ENCODE results near the gene INF2.
"Not testable (repeated sequence)": the region's sequence is repeated elsewhere in the genome, so short reads cannot be mapped to it uniquely, and the experiment has no call there.

INF2 gene

GRCh38 chr14:104735830-104736642 lies 46.6 kb downstream of the INF2 start:
- no peak for DNase-seq (ENCODE audit: low spot score)

GRCh38 chr14:104738375-104739019 lies 49.1 kb downstream of the INF2 start:
- no peak for DNase-seq (ENCODE audit: low spot score)

- DNase-seq (ENCODE audit: low spot score) = no peak
Measured at GRCh38 chr14:104739026-104739425, 49.6 kb downstream of the INF2 start.

- no peak for DNase-seq (ENCODE audit: low spot score)
Measured at GRCh38 chr14:104739546-104740516, 50.4 kb downstream of the INF2 start.

GRCh38 chr14:104741108-104741802 lies 51.8 kb downstream of the INF2 start:
- DNase-seq (ENCODE audit: low spot score) = no peak

- no peak for DNase-seq (ENCODE audit: low spot score)
Measured at GRCh38 chr14:104741803-104742251, 52.4 kb downstream of the INF2 start.

GRCh38 chr14:104742586-104743455 lies 53.4 kb downstream of the INF2 start:
- DNase-seq (ENCODE audit: low spot score) = no peak

- DNase-seq (ENCODE audit: low spot score) = no peak
Measured at GRCh38 chr14:104743461-104744380, 54.3 kb downstream of the INF2 start.

- no peak for DNase-seq (ENCODE audit: low spot score)
Measured at GRCh38 chr14:104744484-104744883, 55.1 kb downstream of the INF2 start.

GRCh38 chr14:104745431-104745830 lies 56.0 kb downstream of the INF2 start:
- DNase-seq (ENCODE audit: low spot score) = no peak

- no peak for DNase-seq (ENCODE audit: low spot score)
Measured at GRCh38 chr14:104746071-104746545, 56.7 kb downstream of the INF2 start.

GRCh38 chr14:104746934-104747481 lies 57.6 kb downstream of the INF2 start:
- DNase-seq (ENCODE audit: low spot score) = no peak

GRCh38 chr14:104747876-104748275 lies 58.5 kb downstream of the INF2 start:
- no peak for DNase-seq (ENCODE audit: low spot score)

GRCh38 chr14:104749111-104749649 lies 59.8 kb downstream of the INF2 start:
- no peak for DNase-seq (ENCODE audit: low spot score)

- DNase-seq (ENCODE audit: low spot score) = no peak
Measured at GRCh38 chr14:104750056-104750752, 60.8 kb downstream of the INF2 start.

- not testable (repeated sequence) for DNase-seq (ENCODE audit: low spot score)
Measured at GRCh38 chr14:104750753-104751057, 61.3 kb downstream of the INF2 start.

- DNase-seq (ENCODE audit: low spot score) = no peak
Measured at GRCh38 chr14:104751539-104752422, 62.4 kb downstream of the INF2 start.

- DNase-seq (ENCODE audit: low spot score) = no peak
Measured at GRCh38 chr14:104752423-104752734, 63.0 kb downstream of the INF2 start.

Data from CD4-positive, alpha-beta T cell treated with Interleukin-6 at 100 ng/mL for 8 hours (primary cell).